DND-41 (cell line): ENCODE measurements around the gene LGALS7.

Experiments used
- ATAC-seq: fragments of 200-7000 bp; cut with Tn5 transposase; 3 replicates; pipeline ENCODE4 v1.9.1; 2021; ENCODE audit warnings: low read depth; ENCODE audit not compliant: insufficient read depth
- DNase-seq: peaks from one replicate; pipeline ENCODE4 v3.0.0-alpha.2; 2020
- H2AFZ ChIP-seq: 2 replicates; pipeline ENCODE4 v1.6.0; 2012; ENCODE audit warnings: low read depth, low read length
- H3K27ac ChIP-seq: 2 replicates; pipeline ENCODE4 v1.5.1; 2012; ENCODE audit warnings: low read length, inconsistent platforms
- H3K27me3 ChIP-seq: fragments of 200-600 bp; sonication (generic); 2 replicates; pipeline ENCODE4 v1.6.0; 2012; ENCODE audit warnings: low read length, mild to moderate bottlenecking, inconsistent platforms; ENCODE audit not compliant: insufficient read depth, poor library complexity
- H3K36me3 ChIP-seq: 2 replicates; pipeline ENCODE4 v1.5.1; 2012; ENCODE audit warnings: low read length, inconsistent platforms; ENCODE audit not compliant: insufficient read depth
- H3K4me1 ChIP-seq: 2 replicates; pipeline ENCODE4 v1.5.1; 2012; ENCODE audit warnings: mild to moderate bottlenecking, low read length; ENCODE audit not compliant: insufficient read depth
- H3K4me2 ChIP-seq: 2 replicates; pipeline ENCODE4 v1.6.0; 2012; ENCODE audit warnings: mild to moderate bottlenecking, moderate library complexity, low read length, inconsistent platforms; ENCODE audit not compliant: insufficient read depth
- H3K4me3 ChIP-seq, 2 experiments: fragments of 200-600 bp in 1 of 2; shearing (Covaris generic) in 1 of 2; 2 replicates each; pipeline ENCODE4 v1.5.1; 2012 to 2016; ENCODE audit warnings: inconsistent platforms in 2 of 2, low read length in 2 of 2, mild to moderate bottlenecking in 2 of 2, low read depth in 1 of 2, moderate library complexity in 1 of 2
- H3K79me2 ChIP-seq: 2 replicates; pipeline ENCODE4 v1.6.0; 2012; ENCODE audit warnings: low read length, inconsistent platforms; ENCODE audit not compliant: insufficient read depth
- H3K9ac ChIP-seq: 2 replicates; pipeline ENCODE4 v1.6.0; 2012; ENCODE audit warnings: low read depth, mild to moderate bottlenecking, inconsistent platforms, low read length, moderate library complexity
- H3K9me3 ChIP-seq: 2 replicates; pipeline ENCODE4 v1.5.1; 2012; ENCODE audit warnings: low read length, moderate library complexity, mild to moderate bottlenecking, inconsistent platforms; ENCODE audit not compliant: insufficient read depth, severe bottlenecking
- H4K20me1 ChIP-seq: 2 replicates; pipeline ENCODE4 v1.6.0; 2012; ENCODE audit warnings: low read length; ENCODE audit not compliant: insufficient read depth
- EZH2 ChIP-seq: IDR thresholded peaks from 3 replicates; pipeline ENCODE4 v1.6.1; 2012; ENCODE audit warnings: borderline replicate concordance, low read depth, mild to moderate bottlenecking, moderate library complexity, low read length, inconsistent platforms; ENCODE audit not compliant: severe bottlenecking
- TF ChIP-seq, protein P1 (sequence below): IDR thresholded peaks from 2 replicates; pipeline ENCODE4 v1.5.1; 2012; ENCODE audit warnings: borderline replicate concordance, low read length, moderate library complexity, mild to moderate bottlenecking; ENCODE audit not compliant: poor library complexity, severe bottlenecking; ENCODE audit errors: extremely low read depth

LGALS7 gene

DNA sequence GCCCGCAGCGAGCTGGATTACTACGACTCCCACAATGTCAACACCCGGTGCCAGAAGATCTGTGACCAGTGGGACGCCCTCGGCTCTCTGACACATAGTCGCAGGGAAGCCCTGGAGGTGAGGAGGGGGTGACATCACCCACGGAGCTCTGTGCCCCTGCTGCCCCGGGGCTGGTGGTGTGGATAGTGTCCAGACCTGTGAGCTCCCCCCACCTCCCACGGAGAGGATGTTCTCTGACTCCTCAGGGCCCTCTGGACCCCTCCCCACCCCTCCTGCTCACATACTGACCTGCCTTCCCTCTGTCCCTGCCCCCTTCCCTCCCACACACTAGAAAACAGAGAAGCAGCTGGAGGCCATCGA is 49.7 kb downstream of the LGALS7 start:
- peaks cover 25% of the 10 kb centered on the region for H4K20me1 ChIP-seq
- H3K9ac ChIP-seq: no peak overlapping the region
- no peak overlapping the region for H3K4me2 ChIP-seq
- H3K9me3 ChIP-seq: no peaks in the 10 kb centered on the region
- H3K4me3 ChIP-seq: no peak overlapping the region
- H2AFZ ChIP-seq: no peak overlapping the region
- no peaks in the 10 kb centered on the region for H3K79me2 ChIP-seq
- no peak for DNase-seq
- no peak overlapping the region for H3K27ac ChIP-seq
- no peaks in the 10 kb centered on the region for H3K4me1 ChIP-seq
- H3K36me3 ChIP-seq: peaks cover 96% of the 10 kb centered on the region
- H3K27me3 ChIP-seq: no peaks in the 10 kb centered on the region
- ATAC-seq: no peak
- TF ChIP-seq, protein P1, sequence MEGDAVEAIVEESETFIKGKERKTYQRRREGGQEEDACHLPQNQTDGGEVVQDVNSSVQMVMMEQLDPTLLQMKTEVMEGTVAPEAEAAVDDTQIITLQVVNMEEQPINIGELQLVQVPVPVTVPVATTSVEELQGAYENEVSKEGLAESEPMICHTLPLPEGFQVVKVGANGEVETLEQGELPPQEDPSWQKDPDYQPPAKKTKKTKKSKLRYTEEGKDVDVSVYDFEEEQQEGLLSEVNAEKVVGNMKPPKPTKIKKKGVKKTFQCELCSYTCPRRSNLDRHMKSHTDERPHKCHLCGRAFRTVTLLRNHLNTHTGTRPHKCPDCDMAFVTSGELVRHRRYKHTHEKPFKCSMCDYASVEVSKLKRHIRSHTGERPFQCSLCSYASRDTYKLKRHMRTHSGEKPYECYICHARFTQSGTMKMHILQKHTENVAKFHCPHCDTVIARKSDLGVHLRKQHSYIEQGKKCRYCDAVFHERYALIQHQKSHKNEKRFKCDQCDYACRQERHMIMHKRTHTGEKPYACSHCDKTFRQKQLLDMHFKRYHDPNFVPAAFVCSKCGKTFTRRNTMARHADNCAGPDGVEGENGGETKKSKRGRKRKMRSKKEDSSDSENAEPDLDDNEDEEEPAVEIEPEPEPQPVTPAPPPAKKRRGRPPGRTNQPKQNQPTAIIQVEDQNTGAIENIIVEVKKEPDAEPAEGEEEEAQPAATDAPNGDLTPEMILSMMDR: no peak
- TF ChIP-seq EZH2: no peak

DNA sequence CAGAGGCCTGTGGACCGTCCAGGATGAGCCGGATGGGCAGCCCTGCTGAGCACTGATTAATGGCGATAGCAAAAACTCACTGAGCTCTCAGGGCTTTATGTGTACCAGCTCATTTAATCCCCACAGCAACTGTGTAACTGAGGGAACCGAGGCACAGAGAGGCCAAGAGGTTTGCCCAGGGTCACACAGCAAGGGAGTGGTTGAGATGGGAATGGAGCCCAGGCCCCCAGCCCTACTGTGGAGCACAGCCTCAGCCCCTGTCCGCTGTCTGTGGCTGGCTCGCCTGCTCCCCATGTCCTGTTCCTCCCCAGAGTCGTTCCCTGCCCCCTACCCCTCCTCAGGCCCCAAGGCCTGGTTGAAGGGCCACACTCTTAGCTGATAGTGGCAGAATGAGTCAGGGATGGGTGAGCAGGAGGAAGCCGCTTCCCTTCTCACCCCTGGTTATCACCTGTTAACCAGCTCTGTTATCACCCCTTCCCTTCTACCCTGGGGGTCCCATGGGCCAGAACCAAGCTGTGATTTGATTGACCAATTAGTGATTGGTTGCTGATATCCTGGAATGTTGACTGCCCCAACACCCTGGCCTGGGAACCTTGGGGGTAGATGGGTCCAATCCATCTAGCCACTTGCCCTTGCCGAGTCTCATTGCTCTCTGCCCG is 50.2 kb downstream of the LGALS7 start:
- Histone ChIP-seq H2AFZ (no peak overlapping the region), H3K9me3 (no peaks in the 10 kb centered on the region), H3K79me2 (no peaks in the 10 kb centered on the region), H3K4me3 (no peak overlapping the region), H3K27me3 (no peaks in the 10 kb centered on the region), H4K20me1 (peaks cover 27% of the 10 kb centered on the region), H3K27ac (no peak overlapping the region), H3K9ac (no peak overlapping the region), H3K4me2 (no peak overlapping the region), H3K36me3 (peaks cover 95% of the 10 kb centered on the region), H3K4me1 (no peaks in the 10 kb centered on the region)
- ATAC-seq: no peak
- no peak for DNase-seq
- TF ChIP-seq, protein P1: no peak
- TF ChIP-seq EZH2: no peak

DNA sequence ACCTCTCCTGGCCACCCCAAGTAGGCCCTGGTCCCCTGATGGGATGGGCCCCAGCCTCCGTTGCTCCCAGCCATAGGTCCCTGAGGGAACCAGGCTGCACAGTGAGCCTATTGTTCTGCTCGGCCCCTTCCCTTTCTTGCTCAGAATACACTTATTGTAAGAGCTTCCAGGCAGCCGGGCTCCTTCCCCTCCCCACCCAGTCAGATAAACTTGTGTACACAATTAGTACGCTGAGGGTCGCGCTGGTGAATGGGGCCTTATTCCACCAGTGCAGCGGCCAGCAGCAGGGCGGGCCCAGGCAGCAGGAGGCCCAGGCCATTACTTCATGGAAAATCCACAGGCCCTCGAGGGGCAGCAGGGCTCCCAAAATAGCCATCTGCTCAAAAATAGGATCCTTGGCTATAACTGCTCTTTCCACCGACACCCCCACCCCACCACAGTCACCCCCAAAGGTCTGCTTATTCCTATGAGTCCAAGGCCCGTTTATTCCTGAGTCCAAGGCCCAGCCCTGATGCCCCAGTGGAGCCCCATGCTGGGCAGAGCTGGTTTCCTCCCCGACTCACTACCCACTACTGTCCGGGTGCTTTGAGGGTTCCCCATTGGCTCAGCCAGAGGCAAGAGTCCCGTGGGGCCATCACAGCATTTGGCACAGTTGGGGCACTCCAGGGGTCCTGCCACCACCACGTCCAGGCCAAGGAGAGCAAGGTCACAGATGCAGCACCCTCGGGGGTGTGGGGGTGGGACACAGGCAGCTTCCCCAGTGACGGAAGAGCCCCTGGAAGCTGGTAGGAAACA is 51.1 kb downstream of the LGALS7 start:
- Histone ChIP-seq H3K27ac (no peak overlapping the region), H3K36me3 (peaks cover 96% of the 10 kb centered on the region), H3K9ac (no peak overlapping the region), H3K4me1 (no peaks in the 10 kb centered on the region), H3K79me2 (no peaks in the 10 kb centered on the region), H3K4me3 (no peak overlapping the region), H3K4me2 (no peak overlapping the region), H2AFZ (no peak overlapping the region), H3K27me3 (no peaks in the 10 kb centered on the region), H3K9me3 (no peaks in the 10 kb centered on the region), H4K20me1 (peaks cover 27% of the 10 kb centered on the region)
- ATAC-seq: no peak
- no peak for DNase-seq
- TF ChIP-seq, protein P1: no peak
- no peak for TF ChIP-seq EZH2
